ENCODE measurements around the gene ERVW-1.
"Not testable (repeated sequence)": the region's sequence is repeated elsewhere in the genome, so short reads cannot be mapped to it uniquely, and the experiment has no call there.

The ERVW-1 gene

DNA sequence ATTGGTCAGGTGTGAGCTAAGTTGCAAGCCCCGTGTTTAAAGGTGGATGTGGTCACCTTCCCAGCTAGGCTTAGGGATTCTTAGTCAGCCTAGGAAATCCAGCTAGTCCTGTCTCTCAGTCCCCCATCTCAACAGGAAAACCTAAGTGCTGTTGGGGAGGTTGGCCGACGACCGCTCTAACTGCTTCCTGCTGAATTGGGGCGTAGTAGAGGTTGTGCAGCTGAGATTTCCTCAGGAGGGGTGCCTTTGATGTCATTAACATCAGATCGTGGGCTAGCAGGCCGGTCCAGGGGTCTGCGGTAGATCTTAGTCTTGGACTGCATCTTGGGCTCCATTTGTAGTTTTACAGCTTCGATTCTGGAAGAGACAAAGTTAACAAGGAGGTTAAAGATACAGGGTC, 9.2 kb downstream of the ERVW-1 start:
- not testable (repeated sequence) for DNase-seq (ENCODE audit: low read depth)

DNA sequence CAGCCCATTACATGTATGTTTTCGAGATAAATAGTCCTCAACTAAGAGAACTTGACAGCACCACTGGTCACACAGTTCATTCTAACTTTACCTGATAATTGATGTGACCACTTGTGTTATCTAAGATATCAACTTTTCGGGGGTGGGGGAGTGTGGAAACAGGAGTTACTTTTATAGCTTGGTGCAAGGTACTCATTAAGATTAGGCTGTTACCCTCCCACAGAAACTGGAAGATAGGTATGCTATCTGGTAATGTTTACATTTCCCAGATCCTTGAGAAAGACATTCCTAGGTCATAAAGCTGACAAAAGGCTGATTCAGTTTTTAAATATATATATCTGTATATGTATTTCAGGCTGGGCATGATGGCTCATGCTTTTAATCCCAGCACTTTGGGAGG, 11.1 kb downstream of the ERVW-1 start:
- DNase-seq (ENCODE audit: low read depth) = no peak

DNA sequence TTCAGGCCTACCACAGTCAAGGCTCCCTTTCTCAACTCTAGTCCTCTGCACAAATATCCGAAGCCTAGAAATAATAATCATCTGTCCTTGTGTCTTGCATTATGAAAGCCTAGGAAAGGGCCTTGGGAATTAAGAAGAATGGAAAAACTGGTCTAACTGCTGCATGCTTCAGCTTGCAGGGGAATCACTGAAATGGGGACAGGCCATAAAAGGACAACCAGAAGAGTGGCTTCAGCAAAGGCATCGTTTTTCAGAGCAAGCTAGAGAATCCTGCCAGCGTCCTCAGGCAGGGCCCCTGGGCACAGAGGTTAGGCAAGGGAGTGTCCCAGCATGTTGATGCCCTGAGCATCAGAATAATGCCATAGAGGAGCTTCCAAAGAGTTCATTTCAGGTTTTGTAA, 13.2 kb downstream of the ERVW-1 start:
- no peak for DNase-seq (ENCODE audit: low read depth)

DNA sequence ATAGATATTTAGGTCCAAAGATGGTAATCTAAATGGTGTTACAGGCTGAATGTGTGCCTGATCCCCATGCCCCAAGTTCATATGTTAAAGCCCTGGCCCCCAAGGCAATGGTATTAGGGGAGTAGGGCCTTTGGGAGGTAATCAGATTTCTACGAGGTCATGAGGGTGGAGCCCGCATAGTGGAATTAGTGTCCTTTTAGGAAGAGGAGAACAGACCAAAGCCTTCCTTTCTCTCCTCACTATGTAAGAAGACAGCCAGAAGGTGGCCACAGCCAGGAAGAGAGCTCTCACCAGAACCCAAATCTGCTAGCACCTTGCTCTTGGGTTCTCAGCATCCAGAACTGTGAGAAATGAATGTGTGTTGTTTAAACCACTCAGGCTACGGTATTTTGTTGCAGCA, 15.2 kb downstream of the ERVW-1 start:
- DNase-seq (ENCODE audit: low read depth) = no peak

DNA sequence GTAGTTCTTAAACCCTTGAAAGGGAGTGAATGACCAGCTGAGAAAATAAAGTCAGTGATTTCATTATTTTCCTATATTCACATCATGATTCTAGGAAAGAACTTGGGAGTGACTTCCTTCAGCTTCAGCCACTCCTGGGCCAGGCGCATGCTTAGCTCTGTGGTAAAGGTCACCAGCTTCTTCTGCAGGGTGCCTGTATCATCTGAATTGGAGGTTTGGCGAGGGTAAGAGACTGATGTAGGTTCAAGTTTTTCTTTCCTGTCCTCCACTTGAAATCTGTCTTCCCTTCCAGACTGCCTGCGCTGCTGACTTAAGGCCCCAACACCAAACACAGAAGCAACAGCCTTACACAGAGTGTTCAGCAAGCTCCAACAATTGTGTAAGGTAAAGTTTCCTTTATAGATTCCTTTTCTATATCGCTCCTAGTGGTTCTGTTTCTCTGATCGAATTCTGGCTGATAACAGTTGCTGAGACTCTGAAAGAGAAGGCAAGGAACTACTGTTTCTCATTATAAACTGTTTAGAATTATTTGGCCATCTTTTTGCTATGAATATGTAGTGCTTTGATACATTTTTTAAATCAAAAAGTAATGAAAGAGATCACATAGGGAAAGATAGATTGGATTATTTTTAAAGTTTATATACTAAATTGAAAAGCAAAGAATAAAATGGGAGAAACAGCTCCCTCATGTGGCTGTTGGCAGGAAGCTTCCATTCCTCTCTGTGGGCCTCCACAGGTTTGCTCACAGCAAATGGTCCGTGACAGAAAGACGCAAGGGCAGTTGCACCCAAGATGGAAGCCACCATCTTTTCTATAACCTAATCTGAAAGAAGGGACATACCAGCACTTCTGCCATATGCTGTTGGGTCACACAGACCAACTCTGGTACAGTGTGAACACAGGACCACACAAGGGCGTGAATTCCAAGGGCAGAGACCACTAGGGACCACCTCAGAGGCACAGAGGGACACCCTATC, 16.4 kb downstream of the ERVW-1 start:
- DNase-seq (ENCODE audit: low read depth) = peak; percentile 2

DNA sequence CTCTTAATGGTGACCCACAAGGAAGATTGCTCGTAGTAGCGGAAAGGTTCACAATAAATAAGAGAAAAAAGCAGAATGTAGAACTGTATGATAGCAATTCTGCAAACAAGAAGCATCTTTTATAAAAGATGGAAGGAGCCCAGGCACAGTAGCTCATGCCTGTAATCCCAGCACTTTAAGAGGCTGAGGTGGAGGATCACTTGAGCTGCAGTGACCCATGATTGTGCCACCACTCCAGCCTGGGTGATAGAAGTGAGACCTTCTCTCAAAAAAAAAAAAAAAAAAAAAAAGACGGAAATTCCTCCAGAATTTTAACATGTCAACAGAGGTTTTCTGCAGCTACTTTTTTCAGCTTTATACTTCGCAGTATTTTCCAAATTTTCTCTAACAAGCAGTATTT, 17.2 kb downstream of the ERVW-1 start:
- DNase-seq (ENCODE audit: low read depth) = no peak

DNA sequence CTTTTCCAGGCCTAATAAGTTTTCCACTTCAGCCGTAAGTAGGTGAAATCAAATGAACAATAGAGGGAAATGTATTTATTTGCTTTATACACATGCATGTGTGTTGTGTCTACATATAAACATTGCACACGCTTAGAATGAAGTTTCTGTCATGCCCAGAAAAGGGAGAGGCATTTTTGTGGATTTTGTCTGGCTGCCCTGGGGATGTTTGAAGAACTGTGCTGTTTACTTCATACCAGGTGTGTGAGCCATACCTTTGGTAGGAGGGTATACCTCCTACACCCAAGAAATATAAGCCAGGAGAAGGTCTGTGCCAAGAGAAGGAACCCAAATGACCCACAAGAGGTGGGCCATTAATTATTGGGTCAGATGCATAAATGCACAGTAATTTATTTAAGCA, 17.6 kb downstream of the ERVW-1 start:
- no peak for DNase-seq (ENCODE audit: low read depth)

DNA sequence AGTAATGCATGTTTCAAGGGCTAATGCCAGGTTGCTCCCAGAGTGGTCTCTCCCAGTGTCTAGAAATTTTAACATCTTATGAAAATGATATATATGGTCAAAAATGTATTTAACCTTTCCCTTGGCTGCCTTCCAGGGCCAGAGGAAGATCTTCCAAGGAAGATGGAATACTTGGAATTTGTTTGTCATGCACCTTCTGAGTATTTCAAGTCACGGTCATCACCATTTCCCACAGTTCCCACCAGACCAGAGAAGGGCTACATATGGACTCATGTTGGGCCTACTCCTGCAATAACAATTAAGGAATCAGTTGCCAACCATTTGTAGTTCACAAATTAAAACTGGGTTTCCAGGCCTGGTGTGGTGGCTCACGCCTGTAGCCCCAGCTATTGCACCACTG, 21.5 kb downstream of the ERVW-1 start:
- no peak for DNase-seq (ENCODE audit: low read depth)

DNA sequence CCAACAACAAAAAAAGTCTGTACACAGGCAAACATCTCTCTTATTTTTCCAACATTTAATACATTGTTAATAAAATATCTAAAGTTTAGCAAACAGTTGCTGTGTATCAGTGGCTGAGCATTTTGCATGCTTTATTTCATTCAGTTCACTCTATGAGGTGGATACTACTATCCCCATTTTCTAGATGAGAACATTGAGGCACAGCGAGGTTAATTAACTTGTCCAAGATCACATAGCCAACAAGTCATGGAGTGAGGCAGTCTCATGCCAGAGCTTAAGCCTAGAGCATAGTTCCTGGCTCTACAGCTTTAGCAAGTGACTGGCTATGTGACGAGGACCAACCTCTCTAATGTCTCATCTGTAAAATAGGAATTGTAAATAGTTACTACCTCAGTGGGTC, 26.1 kb downstream of the ERVW-1 start:
- no peak for DNase-seq (ENCODE audit: low read depth)

DNA sequence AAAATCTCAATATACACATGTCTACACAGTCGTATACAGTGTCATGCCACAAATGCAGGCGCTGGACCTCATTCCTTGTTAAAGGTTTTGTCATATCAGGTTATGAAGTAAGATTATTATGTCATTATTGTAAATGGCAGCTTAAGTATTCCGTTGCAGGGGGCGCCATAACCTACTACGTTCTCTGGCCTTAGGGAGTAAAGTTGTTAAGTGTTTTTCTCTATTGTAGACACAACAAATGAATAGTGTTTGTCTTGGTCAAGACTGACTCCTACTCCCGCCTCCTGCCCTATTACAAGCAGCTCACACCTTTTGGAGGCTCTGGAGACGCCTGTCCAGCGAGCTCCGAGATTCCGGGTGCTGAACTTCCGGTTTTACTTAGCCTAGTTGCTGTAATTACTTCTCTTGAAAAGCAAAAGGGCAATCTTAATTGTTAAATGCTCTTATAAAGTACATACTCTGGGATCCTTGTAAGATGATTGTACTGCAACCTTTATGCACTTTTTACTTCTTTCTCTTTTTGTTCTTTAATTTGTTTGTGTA, 29.5 kb downstream of the ERVW-1 start:
- peak; percentile 50 for DNase-seq (ENCODE audit: low read depth)

DNA sequence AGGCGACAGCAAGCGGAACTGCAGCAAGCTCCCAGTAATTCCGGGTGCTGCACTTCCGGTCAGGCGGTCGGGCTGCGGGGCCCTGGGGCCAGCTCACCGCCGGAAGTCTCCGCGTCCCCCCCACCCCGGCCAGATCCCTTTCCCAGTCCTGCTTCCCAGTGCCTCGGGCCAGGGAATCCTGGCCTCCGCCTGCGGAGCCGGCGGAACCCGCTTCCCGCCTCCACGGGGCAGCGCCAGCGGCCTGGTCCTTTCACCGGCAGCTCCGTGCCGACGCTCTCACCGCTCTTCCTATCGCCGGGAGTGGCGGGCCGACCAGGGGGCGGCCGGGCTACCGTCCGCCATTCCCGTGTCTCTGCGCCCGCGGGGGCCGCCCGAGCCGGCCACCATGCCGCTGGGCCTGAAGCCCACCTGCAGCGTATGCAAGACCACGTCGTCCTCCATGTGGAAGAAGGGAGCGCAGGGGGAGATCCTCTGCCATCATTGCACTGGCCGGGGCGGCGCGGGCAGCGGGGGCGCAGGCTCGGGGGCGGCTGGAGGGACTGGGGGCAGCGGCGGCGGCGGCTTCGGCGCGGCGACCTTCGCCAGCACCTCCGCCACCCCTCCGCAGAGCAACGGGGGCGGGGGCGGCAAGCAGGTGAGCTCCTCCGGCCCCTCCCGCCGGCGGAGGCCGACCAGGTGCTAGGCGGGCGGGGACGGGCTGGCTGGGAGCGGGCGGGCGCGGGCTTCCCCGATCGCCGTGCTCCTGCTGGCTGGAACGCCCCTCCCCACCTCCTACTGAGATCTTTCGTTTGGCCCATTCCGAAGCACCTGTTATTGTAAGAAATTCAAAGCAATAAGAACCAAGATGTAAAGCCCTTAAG, 30.2 kb downstream of the ERVW-1 start, which contains the start of gene GATAD1:
Gene GATAD1, plus strand, starts transcription at position 138 of the 860 bp plus-strand sequence. Its CDS starts 248 bp downstream, at position 386.
- peak; percentile 67 for DNase-seq (ENCODE audit: low read depth)

DNA sequence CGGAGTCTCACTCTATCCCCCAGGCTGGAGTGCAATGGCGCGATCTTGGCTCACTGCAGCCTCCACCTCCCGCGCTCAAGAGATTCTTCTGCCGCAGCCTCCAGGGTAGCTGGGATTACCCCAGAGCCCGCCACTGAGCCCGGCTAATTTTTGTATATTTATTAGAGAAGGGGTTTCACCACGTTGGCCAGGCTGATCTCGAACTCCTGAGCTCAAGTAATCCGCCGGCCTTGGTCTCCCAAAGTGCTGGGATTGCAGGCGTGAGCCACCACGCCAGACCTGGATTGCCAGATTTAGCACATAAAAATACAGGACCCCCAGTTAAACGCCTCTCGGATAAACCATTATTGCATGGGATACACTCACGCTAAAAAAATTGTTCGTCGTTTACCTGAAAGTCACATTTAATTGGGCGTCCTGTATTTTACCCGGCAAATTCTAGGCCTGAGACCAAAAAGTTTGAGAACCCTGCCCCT, 30.8 kb downstream of the ERVW-1 start:
- no peak for DNase-seq (ENCODE audit: low read depth)

DNA sequence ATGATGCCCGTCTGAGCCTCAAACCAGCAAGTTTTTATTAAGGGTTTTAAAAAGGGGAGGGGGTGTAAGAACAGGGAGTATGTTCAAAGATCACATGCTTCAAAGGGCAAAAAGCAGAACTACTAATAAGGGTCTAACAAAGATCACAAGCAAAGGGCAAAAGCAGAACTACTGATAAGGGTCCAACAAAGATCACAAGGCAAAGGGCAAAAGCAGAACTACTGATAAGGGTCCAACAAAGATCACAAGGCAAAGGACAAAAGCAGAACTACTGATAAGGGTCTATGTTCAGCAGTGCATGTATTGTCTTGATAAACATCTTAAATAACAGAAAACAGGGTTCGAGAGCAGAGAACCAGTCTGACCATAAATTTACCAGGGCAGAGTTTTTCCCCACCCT, 35.0 kb downstream of the ERVW-1 start:
- not testable (repeated sequence) for DNase-seq (ENCODE audit: low read depth)

DNA sequence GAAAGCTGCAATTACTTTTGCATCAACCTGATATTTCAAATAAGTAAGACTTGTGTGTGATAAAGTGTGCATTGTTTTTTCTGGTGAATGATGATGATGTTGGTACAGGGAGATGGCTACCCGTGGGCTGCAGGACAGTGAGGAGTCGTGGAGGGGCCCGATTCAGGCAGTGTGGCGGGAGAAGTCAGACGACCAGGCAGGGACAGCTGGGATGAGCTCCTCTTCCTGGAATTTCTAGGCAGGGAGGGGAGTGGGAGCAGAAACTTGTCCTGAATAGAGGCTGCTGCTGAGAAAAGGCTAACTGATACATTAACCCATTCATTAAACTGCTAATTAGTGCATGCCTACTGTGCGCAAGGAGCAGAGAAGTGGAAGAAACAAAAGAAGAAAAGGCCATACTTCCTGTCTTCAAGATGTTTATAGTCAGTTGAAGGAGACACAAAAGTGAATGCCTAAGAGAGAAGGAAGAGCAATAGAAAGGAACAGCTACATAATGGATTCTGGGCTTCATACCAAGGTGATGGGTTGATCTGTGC, 39.7 kb downstream of the ERVW-1 start:
- DNase-seq (ENCODE audit: low read depth) = no peak

DNA sequence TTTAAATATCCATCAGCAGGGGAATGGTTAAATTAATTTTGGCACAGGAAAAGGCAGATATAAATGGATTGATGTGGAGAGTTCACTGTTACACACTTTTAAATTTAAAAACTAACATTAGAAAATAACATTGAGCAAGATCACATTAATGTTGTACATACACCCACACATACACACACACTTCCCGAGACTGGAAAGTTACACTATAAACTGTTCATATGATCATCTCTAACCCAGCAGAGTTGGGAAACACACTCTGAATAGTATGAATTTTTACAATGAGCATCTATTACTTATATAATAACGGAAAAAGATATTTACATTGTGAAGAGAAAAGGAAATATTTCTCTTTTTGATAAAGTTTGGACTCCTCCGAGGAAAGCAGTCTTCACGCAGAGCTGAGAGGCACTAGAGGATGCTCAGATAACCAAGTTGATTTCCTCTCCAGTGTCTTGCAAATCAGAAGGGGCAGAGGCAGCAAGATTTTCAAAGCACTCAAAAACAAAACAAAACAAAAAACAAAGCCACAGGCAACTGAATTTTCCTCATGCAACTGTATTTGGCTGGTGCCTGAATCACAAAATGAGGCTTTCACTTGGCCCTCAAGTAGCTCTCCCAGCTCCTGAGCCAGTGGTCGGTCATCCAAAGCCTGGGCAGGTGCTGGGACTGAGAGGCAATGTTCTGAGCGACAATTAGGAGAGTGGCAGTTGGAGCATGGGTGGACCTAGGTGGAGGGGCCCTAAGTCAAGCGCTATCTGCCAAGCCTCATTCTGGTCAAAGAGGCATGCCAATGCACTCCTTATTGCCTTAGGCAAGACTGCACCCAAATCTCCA, 40.9 kb downstream of the ERVW-1 start:
- no peak for DNase-seq (ENCODE audit: low read depth)

DNA sequence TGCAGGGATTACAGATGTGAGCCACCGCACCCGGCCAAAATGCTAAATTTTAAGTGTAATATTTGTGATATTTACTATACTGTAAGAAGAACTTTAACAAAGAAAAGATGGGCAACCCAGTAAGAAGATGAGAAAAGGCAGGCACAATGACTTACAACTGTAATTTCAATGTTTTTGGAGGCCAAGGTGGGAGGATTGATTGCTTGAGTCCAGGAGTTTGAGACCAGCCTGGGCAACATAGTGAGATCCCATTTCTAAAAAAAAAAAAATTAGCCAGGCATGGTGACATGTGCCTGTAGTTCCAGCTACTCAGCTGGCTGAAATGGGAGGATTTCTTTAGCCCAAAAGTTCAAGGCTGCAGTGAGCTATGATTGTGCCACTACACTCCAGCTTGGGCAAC, 42.2 kb downstream of the ERVW-1 start:
- no peak for DNase-seq (ENCODE audit: low read depth)

DNA sequence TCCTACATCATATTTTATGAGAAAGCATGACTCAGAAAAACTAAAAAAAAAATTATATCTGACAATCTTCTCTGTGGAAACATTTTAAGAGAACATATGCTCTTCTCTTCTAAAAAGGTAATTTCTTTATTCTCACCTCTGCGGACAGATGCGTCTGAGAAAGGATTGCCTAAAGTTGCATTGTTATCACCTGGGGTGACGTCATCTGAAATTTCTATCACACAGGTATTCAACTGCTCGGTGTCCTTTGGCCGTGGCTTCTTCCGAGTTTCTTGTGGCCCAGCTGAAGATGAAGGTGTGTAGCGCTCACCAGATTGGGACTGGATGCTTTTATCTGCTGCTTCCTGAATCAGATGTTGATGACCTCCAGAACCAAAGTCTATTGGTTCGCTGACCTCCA, 44.7 kb downstream of the ERVW-1 start:
- no peak for DNase-seq (ENCODE audit: low read depth)

DNA sequence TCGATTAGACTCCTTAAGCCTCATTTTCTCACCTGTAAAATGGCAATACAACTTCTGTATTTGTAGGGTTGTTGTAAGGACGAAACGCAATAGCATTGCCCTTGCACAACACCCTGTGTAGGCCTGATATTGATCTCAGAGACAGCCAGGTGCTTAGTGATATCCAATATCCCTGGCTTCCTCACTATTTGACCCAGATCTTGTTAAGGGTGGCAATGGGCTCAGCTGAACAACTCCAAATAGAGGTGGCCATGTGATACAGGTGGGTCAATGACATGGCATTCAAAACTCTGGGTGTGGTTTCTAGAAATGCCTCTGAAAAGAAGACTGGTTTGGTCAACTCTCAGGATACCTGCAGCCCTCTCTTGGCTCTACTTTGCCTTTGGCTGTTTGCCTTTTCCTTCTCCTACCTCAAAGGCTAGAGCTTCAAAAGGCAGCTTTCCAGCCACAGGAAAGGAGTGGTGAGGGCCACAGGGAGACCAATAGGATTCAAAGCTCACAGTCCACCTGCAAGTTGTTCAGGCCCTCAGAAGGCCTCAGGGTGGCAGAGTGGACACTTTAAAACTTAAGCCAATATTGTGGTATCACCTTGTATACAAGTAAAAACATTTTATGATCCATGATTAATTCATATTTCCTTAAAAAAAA, 45.3 kb downstream of the ERVW-1 start:
- DNase-seq (ENCODE audit: low read depth) = no peak

DNA sequence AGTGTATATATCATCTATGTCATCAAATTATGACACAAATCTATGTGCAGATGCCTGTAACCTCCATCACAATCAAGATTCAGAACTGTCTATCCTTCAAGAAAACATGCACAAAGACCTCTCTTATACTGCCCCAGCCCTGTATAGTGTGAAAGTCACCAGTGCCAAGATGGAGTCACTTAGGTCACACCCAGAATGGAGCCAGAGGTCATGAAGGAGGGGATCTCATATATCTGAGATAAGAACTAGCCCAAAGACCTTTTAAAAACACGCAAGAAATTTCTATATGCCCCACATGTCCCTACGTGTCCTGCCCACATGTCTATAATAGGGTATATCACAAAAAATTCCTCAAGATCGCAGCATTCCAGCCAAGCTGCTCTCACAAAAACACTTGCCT, 50.6 kb downstream of the ERVW-1 start:
- DNase-seq (ENCODE audit: low read depth) = no peak

DNA sequence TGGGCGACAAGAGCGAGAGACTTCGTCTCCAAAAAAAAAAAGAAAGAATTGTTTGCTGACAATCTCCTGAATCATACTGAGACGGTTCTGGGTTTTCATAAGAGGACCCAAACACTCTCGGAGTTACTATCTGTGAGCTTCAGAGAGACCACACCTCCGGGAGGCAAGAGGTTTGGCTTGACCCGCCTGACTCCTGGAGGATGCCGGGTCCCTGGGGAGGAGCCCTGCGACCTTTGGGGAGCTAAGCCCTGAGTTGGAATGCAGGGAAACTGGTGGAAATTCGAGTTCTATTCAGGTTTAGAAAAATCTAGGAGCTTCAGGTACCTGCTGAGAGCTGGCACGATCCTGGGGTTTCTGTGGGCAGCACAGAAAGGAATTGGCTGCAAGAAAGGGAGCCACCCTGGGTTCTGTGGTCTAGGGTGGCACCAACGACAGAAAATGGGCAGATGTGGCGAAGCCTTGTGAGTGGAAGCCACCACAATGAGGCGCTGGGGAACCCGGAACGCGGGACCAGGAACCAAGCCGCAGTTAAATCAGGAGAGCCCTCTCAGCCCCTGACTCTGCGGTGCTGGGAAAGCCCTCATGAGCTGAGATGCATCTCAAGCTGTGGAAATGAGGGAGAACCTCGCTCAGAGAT, 52.3 kb downstream of the ERVW-1 start:
- no peak for DNase-seq (ENCODE audit: low read depth)

Measured in activated T-cell treated with anti-CD3 and anti-CD28 coated beads for 1 hour (primary cell).